22Rv1 (cell line): ENCODE measurements around the gene ADGRD2.

ENCODE experiments used
- ZFX ChIP-seq: fragments of 450-650 bp; IDR thresholded peaks from 2 replicates; pipeline ENCODE4 v1.6.1; 2017; ENCODE audit warnings: antibody characterized with exemption, borderline replicate concordance
- TF ChIP-seq, protein P1 (sequence below): fragments of 450-650 bp; IDR thresholded peaks from 2 replicates; pipeline ENCODE4 v1.5.1; 2017; ENCODE audit warnings: mild to moderate bottlenecking

DNA sequence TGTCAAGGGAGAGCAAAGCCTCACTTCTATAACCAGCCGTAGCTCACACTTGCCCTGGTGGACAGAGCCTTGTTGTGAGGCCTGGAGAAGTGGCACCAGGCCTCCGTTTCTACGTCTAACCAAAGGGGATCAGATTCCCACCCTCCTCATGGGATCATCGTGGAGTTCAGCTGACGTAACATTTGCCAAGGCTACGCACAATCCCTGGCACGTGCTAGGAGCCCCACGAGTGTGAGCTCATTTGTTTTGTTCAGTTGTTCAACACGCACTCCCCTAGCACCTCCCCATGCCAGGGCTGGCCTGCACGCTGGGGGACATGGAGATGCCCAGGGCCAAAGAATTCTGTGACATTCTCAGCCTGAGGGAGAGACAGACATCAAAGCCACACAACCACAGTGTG, 23.1 kb downstream of the ADGRD2 start:
- TF ChIP-seq, protein P1, sequence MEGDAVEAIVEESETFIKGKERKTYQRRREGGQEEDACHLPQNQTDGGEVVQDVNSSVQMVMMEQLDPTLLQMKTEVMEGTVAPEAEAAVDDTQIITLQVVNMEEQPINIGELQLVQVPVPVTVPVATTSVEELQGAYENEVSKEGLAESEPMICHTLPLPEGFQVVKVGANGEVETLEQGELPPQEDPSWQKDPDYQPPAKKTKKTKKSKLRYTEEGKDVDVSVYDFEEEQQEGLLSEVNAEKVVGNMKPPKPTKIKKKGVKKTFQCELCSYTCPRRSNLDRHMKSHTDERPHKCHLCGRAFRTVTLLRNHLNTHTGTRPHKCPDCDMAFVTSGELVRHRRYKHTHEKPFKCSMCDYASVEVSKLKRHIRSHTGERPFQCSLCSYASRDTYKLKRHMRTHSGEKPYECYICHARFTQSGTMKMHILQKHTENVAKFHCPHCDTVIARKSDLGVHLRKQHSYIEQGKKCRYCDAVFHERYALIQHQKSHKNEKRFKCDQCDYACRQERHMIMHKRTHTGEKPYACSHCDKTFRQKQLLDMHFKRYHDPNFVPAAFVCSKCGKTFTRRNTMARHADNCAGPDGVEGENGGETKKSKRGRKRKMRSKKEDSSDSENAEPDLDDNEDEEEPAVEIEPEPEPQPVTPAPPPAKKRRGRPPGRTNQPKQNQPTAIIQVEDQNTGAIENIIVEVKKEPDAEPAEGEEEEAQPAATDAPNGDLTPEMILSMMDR = no peak
- no peak for TF ChIP-seq ZFX
